ENCODE measurements around the gene PRKN. TPM values are rescaled to one million over a fixed set of nuclear protein-coding genes. Genes with fewer than 3 reads are reported as not detected.

Gene PRKN
- total and polyA plus RNA-seq, 2 experiments from 2014 or later = 0.10 to 0.84 TPM

GRCh38 chr6:161436106-161436876, 1291.3 kb downstream of the PRKN start:
- H3K27ac Mint-ChIP-seq = no peak overlapping the region
- no peaks in the 10 kb centered on the region for H3K9me3 Mint-ChIP-seq
- no peak overlapping the region for H3K4me3 Mint-ChIP-seq
- no peaks in the 10 kb centered on the region for H4K20me1 ChIP-seq (replicated peaks; ENCODE audit: insufficient read depth)
- no peaks in the 10 kb centered on the region for H3F3A ChIP-seq (replicated peaks; ENCODE audit: low read depth)
- H3K9me2 ChIP-seq (ENCODE audit: insufficient read depth) = no peaks in the 10 kb centered on the region
- peaks cover 9% of the 10 kb centered on the region for H3K27me3 Mint-ChIP-seq (ENCODE audit: insufficient read depth, low read depth, poor library complexity)
- H3K27me3 ChIP-seq (ENCODE audit: insufficient read depth) = no peaks in the 10 kb centered on the region
- H3K4me3 ChIP-seq = no peak overlapping the region
- no peak for TF ChIP-seq POLR2AphosphoS5 (IDR thresholded peaks at IDR 0.05; ENCODE audit: low read depth)
- no peak for TF ChIP-seq STAT1 (IDR thresholded peaks at IDR 0.05; ENCODE audit: unreplicated experiment)
- TF ChIP-seq, protein P1, sequence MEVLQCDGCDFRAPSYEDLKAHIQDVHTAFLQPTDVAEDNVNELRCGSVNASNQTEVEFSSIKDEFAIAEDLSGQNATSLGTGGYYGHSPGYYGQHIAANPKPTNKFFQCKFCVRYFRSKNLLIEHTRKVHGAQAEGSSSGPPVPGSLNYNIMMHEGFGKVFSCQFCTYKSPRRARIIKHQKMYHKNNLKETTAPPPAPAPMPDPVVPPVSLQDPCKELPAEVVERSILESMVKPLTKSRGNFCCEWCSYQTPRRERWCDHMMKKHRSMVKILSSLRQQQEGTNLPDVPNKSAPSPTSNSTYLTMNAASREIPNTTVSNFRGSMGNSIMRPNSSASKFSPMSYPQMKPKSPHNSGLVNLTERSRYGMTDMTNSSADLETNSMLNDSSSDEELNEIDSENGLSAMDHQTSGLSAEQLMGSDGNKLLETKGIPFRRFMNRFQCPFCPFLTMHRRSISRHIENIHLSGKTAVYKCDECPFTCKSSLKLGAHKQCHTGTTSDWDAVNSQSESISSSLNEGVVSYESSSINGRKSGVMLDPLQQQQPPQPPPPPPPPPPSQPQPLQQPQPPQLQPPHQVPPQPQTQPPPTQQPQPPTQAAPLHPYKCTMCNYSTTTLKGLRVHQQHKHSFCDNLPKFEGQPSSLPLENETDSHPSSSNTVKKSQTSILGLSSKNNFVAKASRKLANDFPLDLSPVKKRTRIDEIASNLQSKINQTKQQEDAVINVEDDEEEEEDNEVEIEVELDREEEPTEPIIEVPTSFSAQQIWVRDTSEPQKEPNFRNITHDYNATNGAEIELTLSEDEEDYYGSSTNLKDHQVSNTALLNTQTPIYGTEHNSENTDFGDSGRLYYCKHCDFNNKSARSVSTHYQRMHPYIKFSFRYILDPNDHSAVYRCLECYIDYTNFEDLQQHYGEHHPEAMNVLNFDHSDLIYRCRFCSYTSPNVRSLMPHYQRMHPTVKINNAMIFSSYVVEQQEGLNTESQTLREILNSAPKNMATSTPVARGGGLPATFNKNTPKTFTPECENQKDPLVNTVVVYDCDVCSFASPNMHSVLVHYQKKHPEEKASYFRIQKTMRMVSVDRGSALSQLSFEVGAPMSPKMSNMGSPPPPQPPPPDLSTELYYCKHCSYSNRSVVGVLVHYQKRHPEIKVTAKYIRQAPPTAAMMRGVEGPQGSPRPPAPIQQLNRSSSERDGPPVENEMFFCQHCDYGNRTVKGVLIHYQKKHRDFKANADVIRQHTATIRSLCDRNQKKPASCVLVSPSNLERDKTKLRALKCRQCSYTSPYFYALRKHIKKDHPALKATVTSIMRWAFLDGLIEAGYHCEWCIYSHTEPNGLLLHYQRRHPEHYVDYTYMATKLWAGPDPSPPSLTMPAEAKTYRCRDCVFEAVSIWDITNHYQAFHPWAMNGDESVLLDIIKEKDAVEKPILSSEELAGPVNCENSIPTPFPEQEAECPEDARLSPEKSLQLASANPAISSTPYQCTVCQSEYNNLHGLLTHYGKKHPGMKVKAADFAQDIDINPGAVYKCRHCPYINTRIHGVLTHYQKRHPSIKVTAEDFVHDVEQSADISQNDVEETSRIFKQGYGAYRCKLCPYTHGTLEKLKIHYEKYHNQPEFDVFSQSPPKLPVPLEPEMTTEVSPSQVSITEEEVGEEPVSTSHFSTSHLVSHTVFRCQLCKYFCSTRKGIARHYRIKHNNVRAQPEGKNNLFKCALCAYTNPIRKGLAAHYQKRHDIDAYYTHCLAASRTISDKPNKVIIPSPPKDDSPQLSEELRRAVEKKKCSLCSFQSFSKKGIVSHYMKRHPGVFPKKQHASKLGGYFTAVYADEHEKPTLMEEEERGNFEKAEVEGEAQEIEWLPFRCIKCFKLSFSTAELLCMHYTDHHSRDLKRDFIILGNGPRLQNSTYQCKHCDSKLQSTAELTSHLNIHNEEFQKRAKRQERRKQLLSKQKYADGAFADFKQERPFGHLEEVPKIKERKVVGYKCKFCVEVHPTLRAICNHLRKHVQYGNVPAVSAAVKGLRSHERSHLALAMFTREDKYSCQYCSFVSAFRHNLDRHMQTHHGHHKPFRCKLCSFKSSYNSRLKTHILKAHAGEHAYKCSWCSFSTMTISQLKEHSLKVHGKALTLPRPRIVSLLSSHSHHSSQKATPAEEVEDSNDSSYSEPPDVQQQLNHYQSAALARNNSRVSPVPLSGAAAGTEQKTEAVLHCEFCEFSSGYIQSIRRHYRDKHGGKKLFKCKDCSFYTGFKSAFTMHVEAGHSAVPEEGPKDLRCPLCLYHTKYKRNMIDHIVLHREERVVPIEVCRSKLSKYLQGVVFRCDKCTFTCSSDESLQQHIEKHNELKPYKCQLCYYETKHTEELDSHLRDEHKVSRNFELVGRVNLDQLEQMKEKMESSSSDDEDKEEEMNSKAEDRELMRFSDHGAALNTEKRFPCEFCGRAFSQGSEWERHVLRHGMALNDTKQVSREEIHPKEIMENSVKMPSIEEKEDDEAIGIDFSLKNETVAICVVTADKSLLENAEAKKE (CRISPR knock-in tag; IDR thresholded peaks at IDR 0.05) = no peak
- TF ChIP-seq CTCF (conservative IDR thresholded peaks at IDR 0.05; ENCODE audit: low read depth in 2 of 2) = no peak
- H3K4me2 ChIP-seq = no peak overlapping the region
- no peak overlapping the region for H2AFZ ChIP-seq
- H3K4me1 Mint-ChIP-seq = peaks cover 22% of the 10 kb centered on the region
- ATAC-seq (no peak), DNase-seq (ENCODE audit: low spot score) (no peak)
- no peaks in the 10 kb centered on the region for H3K79me2 ChIP-seq (replicated peaks; ENCODE audit: insufficient read depth)
- H3K4me1 ChIP-seq (ENCODE audit: insufficient read depth) = no peaks in the 10 kb centered on the region
- no peak overlapping the region for H3K27ac ChIP-seq (ENCODE audit: low read depth)
- no peaks in the 10 kb centered on the region for H3K36me3 Mint-ChIP-seq (ENCODE audit: low read depth)
- no peaks in the 10 kb centered on the region for H3K36me3 ChIP-seq (ENCODE audit: insufficient read depth)

Data from GM23338 (cell line).